HEK293 (cell line): ENCODE results near the gene RGS6.

ENCODE experiments used
- CTCF ChIP-seq: fragments of 450-650 bp; formaldehyde crosslinking; IDR thresholded peaks from 2 replicates; pipeline ENCODE4 v1.5.1; 2016; ENCODE audit warnings: missing biosample characterization, missing genetic modification characterization
- PRDM10 ChIP-seq: fragments of 450-650 bp; formaldehyde crosslinking; IDR thresholded peaks from 2 replicates; pipeline ENCODE4 v1.5.1; 2016; ENCODE audit warnings: missing biosample characterization, missing genetic modification characterization
- SP2 ChIP-seq: fragments of 450-650 bp; formaldehyde crosslinking; IDR thresholded peaks from 2 replicates; pipeline ENCODE4 v1.5.1; 2016; ENCODE audit warnings: missing biosample characterization, missing genetic modification characterization
- SP7 ChIP-seq: fragments of 450-650 bp; formaldehyde crosslinking; IDR thresholded peaks from 2 replicates; pipeline ENCODE4 v1.5.1; 2016; ENCODE audit warnings: missing biosample characterization, missing genetic modification characterization
- ZNF114 ChIP-seq: fragments of 450-650 bp; formaldehyde crosslinking; IDR thresholded peaks from 2 replicates; pipeline ENCODE4 v1.5.0; 2017; ENCODE audit warnings: missing biosample characterization, missing genetic modification characterization
- ZNF311 ChIP-seq: fragments of 450-650 bp; formaldehyde crosslinking; IDR thresholded peaks from 2 replicates; pipeline ENCODE4 v1.5.1; 2017; ENCODE audit warnings: missing biosample characterization, missing genetic modification characterization, borderline replicate concordance
- ZNF704 ChIP-seq: fragments of 450-650 bp; formaldehyde crosslinking; IDR thresholded peaks from 2 replicates; pipeline ENCODE4 v1.5.1; 2016; ENCODE audit warnings: missing biosample characterization, missing genetic modification characterization
- ZNF776 ChIP-seq: fragments of 450-650 bp; formaldehyde crosslinking; IDR thresholded peaks from 2 replicates; pipeline ENCODE4 v1.5.0; 2017; ENCODE audit warnings: missing biosample characterization, missing genetic modification characterization, borderline replicate concordance

- TF ChIP-seq ZNF114 (tag by site-specific recombination) (no peak), ZNF311 (tag by site-specific recombination) (no peak), SP2 (tag by site-specific recombination) (no peak), SP7 (no peak), CTCF (tag by site-specific recombination) (no peak), ZNF704 (tag by site-specific recombination) (no peak), PRDM10 (tag by site-specific recombination) (no peak), ZNF776 (tag by site-specific recombination) (no peak)
Measured at GRCh38 chr14:72408020-72408419, 475.8 kb downstream of the RGS6 start.
